Renal cortex interstitium (tissue), 15 donors: ENCODE data around the gene BRF1. TPM values are rescaled to one million over a fixed set of nuclear protein-coding genes. Genes with fewer than 3 reads are reported as not detected.
"Not testable (repeated sequence)": the region's sequence is repeated elsewhere in the genome, so short reads cannot be mapped to it uniquely, and the experiment has no call there.

Source experiments
- DNase-seq, 11 donors: peaks; one replicate each; pipeline ENCODE4 v3.0.0-alpha.2; 2013; ENCODE audit warnings: low read depth in 9 of 11, low spot score in 4 of 11; ENCODE audit errors: extremely low read depth in 1 of 11
- long read RNA-seq, 16 experiments: transcript quantifications; one replicate each; lab custom pipeline, GENCODE V29; 2026
- polyA plus RNA-seq, 3 donors: library from polyadenylated mRNA; unstranded; fragments of 120-200 nt; gene quantifications; one replicate each; pipeline ENCODE4 v1.2.1, GENCODE V29; 2013; ENCODE audit not compliant: insufficient read length in 3 of 3

BRF1 gene
- polyA plus RNA-seq: 10 to 100 TPM; 24.8 to 40.0 (median 36.0) TPM
- long read RNA-seq, donor 1, partial matches to known transcripts: 23 of 23 reads
- long read RNA-seq, donor 1, other reads (novel, unspliced or antisense): 0 of 23 reads
- long read RNA-seq, donor 2, partial matches to known transcripts: 0 of 2 reads
- long read RNA-seq, donor 2, other reads (novel, unspliced or antisense): 0 of 2 reads
- long read RNA-seq, donor 3: 0 reads
- long read RNA-seq, donor 4, partial matches to known transcripts: 30 of 31 reads
- long read RNA-seq, donor 4, other reads (novel, unspliced or antisense): 0 of 31 reads
- long read RNA-seq, donor 5: 0 reads
- long read RNA-seq, donor 6, partial matches to known transcripts: 0 of 1 reads
- long read RNA-seq, donor 6, other reads (novel, unspliced or antisense): 0 of 1 reads
- long read RNA-seq, donor 7, partial matches to known transcripts: 0 of 1 reads
- long read RNA-seq, donor 7, other reads (novel, unspliced or antisense): 0 of 1 reads
- long read RNA-seq, donor 8: 0 reads
- long read RNA-seq, donor 9, partial matches to known transcripts: 25 of 27 reads
- long read RNA-seq, donor 9, other reads (novel, unspliced or antisense): 0 of 27 reads
- long read RNA-seq, donor 10, partial matches to known transcripts: 0 of 2 reads
- long read RNA-seq, donor 10, other reads (novel, unspliced or antisense): 0 of 2 reads
- long read RNA-seq, donor 11, partial matches to known transcripts: 0 of 1 reads
- long read RNA-seq, donor 11, other reads (novel, unspliced or antisense): 0 of 1 reads
- long read RNA-seq, donor 12, partial matches to known transcripts: 20 of 20 reads
- long read RNA-seq, donor 12, other reads (novel, unspliced or antisense): 0 of 20 reads
- long read RNA-seq, donor 13: 0 reads
- long read RNA-seq, donor 14, partial matches to known transcripts: 0 of 3 reads
- long read RNA-seq, donor 14, other reads (novel, unspliced or antisense): 0 of 3 reads
- long read RNA-seq, donor 15, partial matches to known transcripts: 0 of 3 reads
- long read RNA-seq, donor 15, other reads (novel, unspliced or antisense): 0 of 3 reads
- long read RNA-seq, donor 16, transcript BRF1-211 (18 exons, 3,358 nt): major isoform, 6 of 242 reads
- long read RNA-seq, donor 16, partial matches to known transcripts: 226 of 242 reads
- long read RNA-seq, donor 16, other reads (novel, unspliced or antisense): 10 of 242 reads

GRCh38 chr14:105300542-105301102, at the start of gene BRF1:
Gene BRF1 (minus strand): TSS chr14:105301001. CDS start chr14:105300629, 372 bp downstream.
- DNase-seq: peak in 10 of 11 donors; percentile 83 to 92 (median 90)

GRCh38 chr14:105349992-105350391, 49.2 kb upstream of the BRF1 start:
- DNase-seq: no peak

GRCh38 chr14:105348945-105349699, 48.3 kb upstream of the BRF1 start:
- no peak for DNase-seq

GRCh38 chr14:105348169-105348944, 47.6 kb upstream of the BRF1 start:
- no peak for DNase-seq

GRCh38 chr14:105347587-105347968, 46.8 kb upstream of the BRF1 start:
- no peak for DNase-seq

GRCh38 chr14:105346876-105347586, 46.2 kb upstream of the BRF1 start:
- peak in 7 of 11 donors; percentile 26 to 49 (median 35) for DNase-seq

GRCh38 chr14:105346200-105346533, 45.4 kb upstream of the BRF1 start:
- DNase-seq: no peak

GRCh38 chr14:105343194-105343593, 42.4 kb upstream of the BRF1 start:
- DNase-seq: no peak

GRCh38 chr14:105340821-105341733, 40.3 kb upstream of the BRF1 start:
- no peak for DNase-seq

GRCh38 chr14:105337966-105338741, 37.4 kb upstream of the BRF1 start:
- DNase-seq: peak in 1 of 11 donors; percentile 17

- no peak for DNase-seq
Observed at GRCh38 chr14:105337433-105337832, 36.6 kb upstream of the BRF1 start.

GRCh38 chr14:105336477-105337287, 35.9 kb upstream of the BRF1 start:
- no peak for DNase-seq

GRCh38 chr14:105335735-105336476, 35.1 kb upstream of the BRF1 start:
- no peak for DNase-seq

- DNase-seq: not testable (repeated sequence)
Observed at GRCh38 chr14:105335231-105335542, 34.4 kb upstream of the BRF1 start.
